Spleen (tissue), 11 donors: ENCODE measurements around the gene CERT1. TPM values are rescaled to one million over a fixed set of nuclear protein-coding genes. Genes with fewer than 3 reads are reported as not detected.

ENCODE experiments used
- DNase-seq: peaks from one replicate; pipeline ENCODE4 v3.0.0-alpha.2; 2020
- H3K27ac ChIP-seq, 8 donors: fragments of 200-600 bp; sonication (generic) in 7 of 8; 1 replicate in 4 of 8; 2 replicates in 4 of 8; pipeline versions ENCODE4 v1.5.0 to v1.8.0; 2016 to 2021; ENCODE audit warnings: inconsistent platforms in 4 of 8, mild to moderate bottlenecking in 4 of 8, moderate library complexity in 1 of 8
- H3K27me3 ChIP-seq, 7 donors: fragments of 200-600 bp; sonication (generic) in 6 of 7; replicated peaks in 1 of 7; 1 replicate in 4 of 7; 2 replicates in 3 of 7; pipeline versions ENCODE4 v1.5.0 to v1.8.0; 2016 to 2021; ENCODE audit warnings: inconsistent platforms in 3 of 7, mild to moderate bottlenecking in 1 of 7
- H3K36me3 ChIP-seq, 6 donors: fragments of 200-600 bp; sonication (generic) in 5 of 6; 1 replicate in 4 of 6; 2 replicates in 2 of 6; pipeline versions ENCODE4 v1.5.0 to v1.8.0; 2016 to 2021; ENCODE audit warnings: inconsistent platforms in 2 of 6
- H3K4me1 ChIP-seq, 6 donors: fragments of 200-600 bp; sonication (generic) in 5 of 6; 1 replicate in 3 of 6; 2 replicates in 3 of 6; pipeline versions ENCODE4 v1.5.0 to v1.8.0; 2016 to 2021; ENCODE audit warnings: inconsistent platforms in 3 of 6
- H3K4me3 ChIP-seq, 8 donors: fragments of 200-600 bp; sonication (generic) in 7 of 8; 1 replicate in 4 of 8; 2 replicates in 4 of 8; pipeline versions ENCODE4 v1.5.0 to v1.8.0; 2016 to 2021; ENCODE audit warnings: inconsistent platforms in 4 of 8, mild to moderate bottlenecking in 4 of 8, moderate library complexity in 2 of 8
- H3K9me3 ChIP-seq, 8 donors: fragments of 200-600 bp; sonication (generic) in 7 of 8; 1 replicate in 4 of 8; 2 replicates in 4 of 8; pipeline versions ENCODE4 v1.5.0 to v1.8.0; 2016 to 2021; ENCODE audit warnings: inconsistent platforms in 4 of 8
- CTCF ChIP-seq, 11 experiments: fragments of 200-600 bp in 7 of 11; fragments of 450-650 bp in 4 of 11; sonication (generic) in 4 of 11; IDR thresholded peaks in 8 of 11; conservative IDR thresholded peaks in 3 of 11; 1 replicate in 7 of 11; 2 replicates in 4 of 11; pipeline versions ENCODE4 v1.4.0 to v1.8.0; 2016 to 2021; ENCODE audit warnings: antibody characterized with exemption in 11 of 11, inconsistent platforms in 4 of 11, mild to moderate bottlenecking in 1 of 11
- POLR2A ChIP-seq, 3 donors: fragments of 450-650 bp; IDR thresholded peaks; one replicate each; pipeline ENCODE4 v1.5.1; 2017; ENCODE audit warnings: antibody characterized with exemption in 3 of 3, mild to moderate bottlenecking in 1 of 3
- POLR2AphosphoS5 ChIP-seq, 3 donors: sonication (generic); formaldehyde crosslinking; IDR thresholded peaks; one replicate each; pipeline ENCODE4 v1.5.1; 2017; ENCODE audit warnings: antibody characterized with exemption in 3 of 3
- WGBS, 5 donors: extraction: QIAGEN DNeasy Blood & Tissue Kit in 3 of 5; methylation state at CpG; one replicate each; pipeline versions ENCODE4 v1.1.5 to v1.1.7; 2013 to 2018; 5-methylcytosine and 5-hydroxymethylcytosine counted together
- intact Hi-C: fragments of 100-400 bp; cut with DNase I; formaldehyde crosslinking; loops from one replicate; pipeline ENCODE4 v1.15.0; 2023; ENCODE audit warnings: low total_unique reads
- polyA plus RNA-seq, 3 donors: library from polyadenylated mRNA; stranded (reverse); fragments of 200-250 nt; gene quantifications; one replicate each; pipeline ENCODE4 v1.2.1, GENCODE V29; 2013
- total RNA-seq, 7 donors: library from RNA; depleted of rRNA in 3 of 7; stranded (reverse); fragments of >200 nt in 3 of 7; fragmentation: NEBNext Ultra II Directional in 4 of 7; extraction: Animal tissue kit (Norgen Biotek cat#: 25700) in 4 of 7; gene quantifications; one replicate each; pipeline versions ENCODE4 v1.1.0 to v1.2.1, GENCODE V29; 2016 to 2021
- donor health status: healthy with polysubstance abuse.
- donor health status: DM: no; HTN: no; CAD: no; lungs with moderate emphysema.
- donor health status: DM: no; HTN: no; CAD: no.
- donor health status: Bipolar disorder and iron deficiency.
- donor health status: healthy.
- donor health status: DM: no; HTN: no; CAD: no.
- donor health status: DM: yes; HTN: yes; CAD: no.

Gene CERT1
- total and polyA plus RNA-seq, 10 donors, result 8.5 to 71.1 (median 51.4) TPM

DNA sequence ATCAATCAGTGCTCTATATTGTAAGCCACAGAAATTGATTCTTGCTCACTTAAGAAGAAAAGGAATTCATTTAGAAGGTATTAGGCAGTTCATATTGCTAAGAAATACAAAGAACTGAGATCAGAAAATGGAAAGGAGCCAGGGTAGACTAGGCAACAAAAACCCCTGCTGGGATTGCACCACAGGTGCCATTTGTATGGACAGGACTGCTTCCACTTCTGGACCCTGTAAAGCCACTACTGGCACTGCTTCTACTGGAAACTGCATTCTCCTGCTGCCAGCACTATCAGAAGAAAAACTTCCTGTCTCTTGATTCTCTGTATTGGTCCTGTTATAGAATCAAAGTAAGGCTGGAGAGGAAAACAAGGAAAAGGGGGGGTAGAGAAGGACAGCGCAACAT is 45.9 kb downstream of the CERT1 start:
- no peak for TF ChIP-seq CTCF (IDR thresholded peaks at IDR 0.05 in 8 of 11, conservative IDR thresholded peaks at IDR 0.05 in 3 of 11)
- TF ChIP-seq POLR2A (IDR thresholded peaks at IDR 0.05), result no peak
- no peak for TF ChIP-seq POLR2AphosphoS5 (IDR thresholded peaks at IDR 0.05)
- WGBS, 5 donors, result 69 to 88% (median 81%) methylated on average over 1 of the region's 1 CpG
- H3K9me3 ChIP-seq, result peaks cover 9 to 34% (median 30%) of the 10 kb centered on the region in 8 donors
- H3K27ac ChIP-seq, result peak overlapping the region in 1 of 8 donors; percentile 6
- intact Hi-C loops, result no loop called here
- H3K27me3 ChIP-seq, result no peaks in the 10 kb centered on the region
- DNase-seq, result no peak
- H3K36me3 ChIP-seq, result peaks cover 0 to 28% (median 2%) of the 10 kb centered on the region in 6 donors
- H3K4me1 ChIP-seq, result peaks cover 4 to 53% (median 27%) of the 10 kb centered on the region in 6 donors
- H3K4me3 ChIP-seq, result no peak overlapping the region

GRCh38 chr5:75463726-75464125 is 47.7 kb downstream of the CERT1 start:
- H3K36me3 ChIP-seq, result peaks cover 0 to 20% (median 2%) of the 10 kb centered on the region in 6 donors
- no peak for TF ChIP-seq POLR2A (IDR thresholded peaks at IDR 0.05)
- no peaks in the 10 kb centered on the region for H3K27me3 ChIP-seq
- H3K4me3 ChIP-seq, result no peak overlapping the region
- intact Hi-C loops, result no loop called here
- no peak overlapping the region for H3K27ac ChIP-seq
- 88 to 100% (median 93%) methylated on average over 2 of the region's 2 CpGs for WGBS, 5 donors
- peaks cover 4 to 59% (median 31%) of the 10 kb centered on the region in 6 donors for H3K4me1 ChIP-seq
- peaks cover 4 to 17% (median 12%) of the 10 kb centered on the region in 8 donors for H3K9me3 ChIP-seq
- DNase-seq, result no peak

DNA sequence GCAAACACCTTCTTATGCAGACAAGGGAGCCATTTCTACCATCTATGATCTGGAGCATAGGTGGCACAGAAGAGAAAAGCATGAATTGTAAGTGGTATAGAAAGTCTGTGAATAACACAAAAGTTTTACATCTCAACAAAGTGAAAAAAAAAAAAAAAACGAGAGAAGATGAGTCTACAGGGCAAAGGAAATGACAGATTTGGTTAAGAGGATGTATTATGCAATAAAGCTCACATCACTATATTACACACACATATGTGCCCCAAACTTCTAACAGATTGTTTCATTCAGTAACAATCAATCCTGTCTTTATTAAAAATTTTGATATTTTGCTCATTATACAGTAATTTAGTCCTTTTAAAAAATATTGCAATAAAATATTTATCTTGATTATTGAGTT is 49.8 kb downstream of the CERT1 start:
- intact Hi-C loops, result no loop called here
- Histone ChIP-seq H3K27me3 (no peaks in the 10 kb centered on the region), H3K9me3 (no peaks in the 10 kb centered on the region), H3K27ac (peak overlapping the region in 2 of 8 donors; percentile 17 to 32), H3K4me3 (no peak overlapping the region), H3K36me3 (peaks cover 0 to 31% (median 2%) of the 10 kb centered on the region in 6 donors), H3K4me1 (peaks cover 4 to 58% (median 31%) of the 10 kb centered on the region in 6 donors)
- no peak for DNase-seq
- TF ChIP-seq POLR2AphosphoS5 (IDR thresholded peaks at IDR 0.05) (no peak), CTCF (IDR thresholded peaks at IDR 0.05 in 8 of 11, conservative IDR thresholded peaks at IDR 0.05 in 3 of 11) (no peak), POLR2A (IDR thresholded peaks at IDR 0.05) (no peak)
- 0 to 13% (median 4%) methylated on average over 1 of the region's 1 CpG for WGBS, 5 donors

DNA sequence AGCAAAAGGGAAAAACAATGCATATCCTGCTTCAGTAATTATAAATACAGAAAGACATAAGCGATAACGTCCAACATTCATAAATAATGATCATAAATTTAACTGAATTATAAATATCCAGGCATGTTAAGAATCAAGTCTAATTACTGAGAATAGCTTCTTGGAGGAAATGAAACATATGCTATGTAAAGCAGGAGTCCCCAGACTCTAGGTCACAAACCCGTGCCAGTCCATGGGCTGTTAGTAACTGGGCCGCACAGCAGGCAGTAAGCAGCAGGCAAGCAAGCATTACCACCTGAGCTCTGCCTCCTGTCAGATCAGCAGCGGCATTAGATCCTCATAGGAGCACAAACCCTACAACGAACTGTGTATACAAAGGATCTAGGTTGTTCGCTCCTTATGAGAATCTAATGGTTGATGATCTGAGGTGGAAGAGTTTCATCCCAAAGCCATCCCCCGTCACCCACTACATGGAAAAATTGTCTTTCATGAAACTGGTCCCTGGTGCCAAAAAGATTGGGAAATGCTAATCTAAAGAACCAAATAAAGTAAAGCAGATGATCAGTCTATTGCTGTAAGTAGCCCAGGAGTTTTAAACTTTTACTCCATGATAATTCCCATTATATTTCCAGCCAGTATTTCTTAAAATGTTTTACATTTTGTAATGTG is 50.4 kb downstream of the CERT1 start:
- no peak for DNase-seq
- Histone ChIP-seq H3K4me3 (no peak overlapping the region), H3K9me3 (no peaks in the 10 kb centered on the region), H3K4me1 (peaks cover 4 to 52% (median 28%) of the 10 kb centered on the region in 6 donors), H3K36me3 (peaks cover 0 to 35% (median 2%) of the 10 kb centered on the region in 6 donors), H3K27me3 (no peaks in the 10 kb centered on the region), H3K27ac (peak overlapping the region in 2 of 8 donors; percentile 17 to 32)
- intact Hi-C loops, result no loop called here
- 70 to 84% (median 76%) methylated on average over 8 of the region's 8 CpGs for WGBS, 5 donors
- no peak for TF ChIP-seq POLR2A (IDR thresholded peaks at IDR 0.05)
- TF ChIP-seq POLR2AphosphoS5 (IDR thresholded peaks at IDR 0.05), result no peak
- no peak for TF ChIP-seq CTCF (IDR thresholded peaks at IDR 0.05 in 8 of 11, conservative IDR thresholded peaks at IDR 0.05 in 3 of 11)
